GM23248 (cell line): Measurements from ENCODE around the gene NEGR1.

Experiments used
- EZH2 ChIP-seq: fragments of 200-600 bp; sonication (generic); IDR thresholded peaks from 2 replicates; pipeline ENCODE4 v1.6.1; 2018; ENCODE audit warnings: antibody characterized with exemption, mild to moderate bottlenecking; ENCODE audit not compliant: insufficient read depth, poor library complexity, severe bottlenecking
- EZH2phosphoT487 ChIP-seq: fragments of 200-600 bp; sonication (generic); IDR thresholded peaks from 2 replicates; pipeline ENCODE4 v1.6.1; 2018; ENCODE audit warnings: antibody characterized with exemption, moderate library complexity, mild to moderate bottlenecking, low read depth; ENCODE audit not compliant: insufficient read depth

- no peak for TF ChIP-seq EZH2
- TF ChIP-seq EZH2phosphoT487 = no peak
Observed at GRCh38 chr1:71737768-71738167, 544.6 kb downstream of the NEGR1 start.
